Spleen (tissue), 11 donors: ENCODE results near the gene GPNMB. TPM values are rescaled to one million over a fixed set of nuclear protein-coding genes. Genes with fewer than 3 reads are reported as not detected.

Experiments used
- DNase-seq: peaks from one replicate; pipeline ENCODE4 v3.0.0-alpha.2; 2020
- H3K27ac ChIP-seq, 8 donors: fragments of 200-600 bp; sonication (generic) in 7 of 8; 1 replicate in 4 of 8; 2 replicates in 4 of 8; pipeline versions ENCODE4 v1.5.0 to v1.8.0; 2016 to 2021; ENCODE audit warnings: inconsistent platforms in 4 of 8, mild to moderate bottlenecking in 4 of 8, moderate library complexity in 1 of 8
- H3K27me3 ChIP-seq, 7 donors: fragments of 200-600 bp; sonication (generic) in 6 of 7; replicated peaks in 1 of 7; 1 replicate in 4 of 7; 2 replicates in 3 of 7; pipeline versions ENCODE4 v1.5.0 to v1.8.0; 2016 to 2021; ENCODE audit warnings: inconsistent platforms in 3 of 7, mild to moderate bottlenecking in 1 of 7
- H3K36me3 ChIP-seq, 6 donors: fragments of 200-600 bp; sonication (generic) in 5 of 6; 1 replicate in 4 of 6; 2 replicates in 2 of 6; pipeline versions ENCODE4 v1.5.0 to v1.8.0; 2016 to 2021; ENCODE audit warnings: inconsistent platforms in 2 of 6
- H3K4me1 ChIP-seq, 6 donors: fragments of 200-600 bp; sonication (generic) in 5 of 6; 1 replicate in 3 of 6; 2 replicates in 3 of 6; pipeline versions ENCODE4 v1.5.0 to v1.8.0; 2016 to 2021; ENCODE audit warnings: inconsistent platforms in 3 of 6
- H3K4me3 ChIP-seq, 8 donors: fragments of 200-600 bp; sonication (generic) in 7 of 8; 1 replicate in 4 of 8; 2 replicates in 4 of 8; pipeline versions ENCODE4 v1.5.0 to v1.8.0; 2016 to 2021; ENCODE audit warnings: inconsistent platforms in 4 of 8, mild to moderate bottlenecking in 4 of 8, moderate library complexity in 2 of 8
- H3K9me3 ChIP-seq, 8 donors: fragments of 200-600 bp; sonication (generic) in 7 of 8; 1 replicate in 4 of 8; 2 replicates in 4 of 8; pipeline versions ENCODE4 v1.5.0 to v1.8.0; 2016 to 2021; ENCODE audit warnings: inconsistent platforms in 4 of 8
- CTCF ChIP-seq, 11 experiments: fragments of 200-600 bp in 7 of 11; fragments of 450-650 bp in 4 of 11; sonication (generic) in 4 of 11; IDR thresholded peaks in 8 of 11; conservative IDR thresholded peaks in 3 of 11; 1 replicate in 7 of 11; 2 replicates in 4 of 11; pipeline versions ENCODE4 v1.4.0 to v1.8.0; 2016 to 2021; ENCODE audit warnings: antibody characterized with exemption in 11 of 11, inconsistent platforms in 4 of 11, mild to moderate bottlenecking in 1 of 11
- POLR2A ChIP-seq, 3 donors: fragments of 450-650 bp; IDR thresholded peaks; one replicate each; pipeline ENCODE4 v1.5.1; 2017; ENCODE audit warnings: antibody characterized with exemption in 3 of 3, mild to moderate bottlenecking in 1 of 3
- POLR2AphosphoS5 ChIP-seq, 3 donors: sonication (generic); formaldehyde crosslinking; IDR thresholded peaks; one replicate each; pipeline ENCODE4 v1.5.1; 2017; ENCODE audit warnings: antibody characterized with exemption in 3 of 3
- WGBS, 5 donors: extraction: QIAGEN DNeasy Blood & Tissue Kit in 3 of 5; methylation state at CpG; one replicate each; pipeline versions ENCODE4 v1.1.5 to v1.1.7; 2013 to 2018; 5-methylcytosine and 5-hydroxymethylcytosine counted together
- intact Hi-C: fragments of 100-400 bp; cut with DNase I; formaldehyde crosslinking; loops from one replicate; pipeline ENCODE4 v1.15.0; 2023; ENCODE audit warnings: low total_unique reads
- polyA plus RNA-seq, 3 donors: library from polyadenylated mRNA; stranded (reverse); fragments of 200-250 nt; gene quantifications; one replicate each; pipeline ENCODE4 v1.2.1, GENCODE V29; 2013
- total RNA-seq, 7 donors: library from RNA; depleted of rRNA in 3 of 7; stranded (reverse); fragments of >200 nt in 3 of 7; fragmentation: NEBNext Ultra II Directional in 4 of 7; extraction: Animal tissue kit (Norgen Biotek cat#: 25700) in 4 of 7; gene quantifications; one replicate each; pipeline versions ENCODE4 v1.1.0 to v1.2.1, GENCODE V29; 2016 to 2021
- donor health status: healthy with polysubstance abuse.
- donor health status: DM: no; HTN: no; CAD: no; lungs with moderate emphysema.
- donor health status: DM: no; HTN: no; CAD: no.
- donor health status: Bipolar disorder and iron deficiency.
- donor health status: healthy.
- donor health status: DM: no; HTN: no; CAD: no.
- donor health status: DM: yes; HTN: yes; CAD: no.

Gene GPNMB
- total and polyA plus RNA-seq, 10 donors: 8.8 to 64.8 (median 28.9) TPM

GRCh38 chr7:23226844-23227450, 19.6 kb upstream of the GPNMB start:
- H3K4me3 ChIP-seq: no peak overlapping the region
- TF ChIP-seq POLR2AphosphoS5 (IDR thresholded peaks at IDR 0.05) (no peak), CTCF (IDR thresholded peaks at IDR 0.05 in 8 of 11, conservative IDR thresholded peaks at IDR 0.05 in 3 of 11) (no peak), POLR2A (IDR thresholded peaks at IDR 0.05) (no peak)
- no peaks in the 10 kb centered on the region for H3K4me1 ChIP-seq
- intact Hi-C loops: no loop called here
- H3K27ac ChIP-seq: no peak overlapping the region
- no peaks in the 10 kb centered on the region for H3K36me3 ChIP-seq
- H3K9me3 ChIP-seq: peaks cover 0 to 7% (median 0%) of the 10 kb centered on the region in 8 donors
- no peaks in the 10 kb centered on the region for H3K27me3 ChIP-seq
- no peak for DNase-seq
- 69 to 84% (median 77%) methylated on average over 4 of the region's 4 CpGs for WGBS, 5 donors

GRCh38 chr7:23228412-23228811, 18.2 kb upstream of the GPNMB start:
- no peak for DNase-seq
- Histone ChIP-seq H3K4me3 (no peak overlapping the region), H3K9me3 (peaks cover 0 to 7% (median 0%) of the 10 kb centered on the region in 8 donors), H3K27me3 (no peaks in the 10 kb centered on the region), H3K36me3 (no peaks in the 10 kb centered on the region), H3K4me1 (no peaks in the 10 kb centered on the region), H3K27ac (no peak overlapping the region)
- TF ChIP-seq CTCF (IDR thresholded peaks at IDR 0.05 in 8 of 11, conservative IDR thresholded peaks at IDR 0.05 in 3 of 11) (no peak), POLR2A (IDR thresholded peaks at IDR 0.05) (no peak), POLR2AphosphoS5 (IDR thresholded peaks at IDR 0.05) (no peak)
- intact Hi-C loops: no loop called here
- WGBS, 5 donors: 88 to 98% (median 96%) methylated on average over 2 of the region's 2 CpGs

- Histone ChIP-seq H3K27me3 (no peaks in the 10 kb centered on the region), H3K36me3 (no peaks in the 10 kb centered on the region), H3K4me3 (no peak overlapping the region), H3K4me1 (peaks cover 0 to 3% (median 0%) of the 10 kb centered on the region in 6 donors), H3K27ac (no peak overlapping the region), H3K9me3 (peaks cover 0 to 7% (median 0%) of the 10 kb centered on the region in 8 donors)
- TF ChIP-seq POLR2A (IDR thresholded peaks at IDR 0.05) (no peak), CTCF (IDR thresholded peaks at IDR 0.05 in 8 of 11, conservative IDR thresholded peaks at IDR 0.05 in 3 of 11) (no peak)
- intact Hi-C loops: no loop called here
- 68 to 77% (median 76%) methylated on average over 6 of the region's 6 CpGs for WGBS, 5 donors
- no peak for DNase-seq
Measured at GRCh38 chr7:23230641-23231101, 15.9 kb upstream of the GPNMB start.

- WGBS, 5 donors: 84 to 94% (median 90%) methylated on average over 3 of the region's 3 CpGs
- TF ChIP-seq CTCF (IDR thresholded peaks at IDR 0.05 in 8 of 11, conservative IDR thresholded peaks at IDR 0.05 in 3 of 11) (no peak), POLR2AphosphoS5 (IDR thresholded peaks at IDR 0.05) (no peak), POLR2A (IDR thresholded peaks at IDR 0.05) (no peak)
- H3K4me3 ChIP-seq: no peak overlapping the region
- H3K27ac ChIP-seq: no peak overlapping the region
- peaks cover 0 to 3% (median 0%) of the 10 kb centered on the region in 6 donors for H3K4me1 ChIP-seq
- intact Hi-C loops: no loop called here
- no peak for DNase-seq
- H3K36me3 ChIP-seq: no peaks in the 10 kb centered on the region
- peaks cover 0 to 7% (median 0%) of the 10 kb centered on the region in 8 donors for H3K9me3 ChIP-seq
- H3K27me3 ChIP-seq: no peaks in the 10 kb centered on the region
Measured at GRCh38 chr7:23232966-23233365, 13.6 kb upstream of the GPNMB start.
